MM.1S (cell line): Measurements from ENCODE around the gene HERPUD2.

ENCODE experiments used
- EZH2 ChIP-seq: fragments of 300-600 bp; sonication (generic); optimal IDR thresholded peaks from 2 replicates; pipeline ENCODE3; 2017; ENCODE audit warnings: low read depth, mild to moderate bottlenecking, antibody characterized with exemption, low read length, mixed read lengths
- EZH2phosphoT487 ChIP-seq: fragments of 300-600 bp; sonication (generic); IDR thresholded peaks from 2 replicates; pipeline ENCODE4 v1.6.1; 2018; ENCODE audit warnings: antibody characterized with exemption, low read length
- TF ChIP-seq, protein P1 (sequence below): fragments of 300-600 bp; sonication (generic); IDR thresholded peaks from 2 replicates; pipeline ENCODE4 v1.5.1; 2016; ENCODE audit warnings: antibody characterized with exemption, low read length, mixed read lengths

DNA sequence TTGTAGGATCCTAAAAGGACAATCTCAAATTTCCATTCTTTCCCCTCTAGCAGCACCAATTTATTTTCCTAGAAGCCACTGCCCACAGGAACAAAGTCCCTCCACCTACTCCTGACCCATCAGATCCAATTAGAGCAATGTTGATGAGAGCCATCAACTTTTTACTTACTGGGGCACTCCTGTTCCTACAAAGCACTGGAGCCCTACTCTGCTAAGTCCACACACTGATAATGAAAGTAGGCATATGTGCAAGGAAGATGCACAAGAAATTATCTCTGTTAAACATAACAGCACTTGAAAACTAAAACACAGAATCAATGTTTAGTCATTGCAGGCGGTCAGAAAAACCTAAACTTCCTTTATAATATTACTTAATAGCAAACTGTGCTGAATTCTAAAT lies 3.6 kb downstream of the HERPUD2 start:
- TF ChIP-seq EZH2 (no peak), EZH2phosphoT487 (no peak)
- TF ChIP-seq, protein P1, sequence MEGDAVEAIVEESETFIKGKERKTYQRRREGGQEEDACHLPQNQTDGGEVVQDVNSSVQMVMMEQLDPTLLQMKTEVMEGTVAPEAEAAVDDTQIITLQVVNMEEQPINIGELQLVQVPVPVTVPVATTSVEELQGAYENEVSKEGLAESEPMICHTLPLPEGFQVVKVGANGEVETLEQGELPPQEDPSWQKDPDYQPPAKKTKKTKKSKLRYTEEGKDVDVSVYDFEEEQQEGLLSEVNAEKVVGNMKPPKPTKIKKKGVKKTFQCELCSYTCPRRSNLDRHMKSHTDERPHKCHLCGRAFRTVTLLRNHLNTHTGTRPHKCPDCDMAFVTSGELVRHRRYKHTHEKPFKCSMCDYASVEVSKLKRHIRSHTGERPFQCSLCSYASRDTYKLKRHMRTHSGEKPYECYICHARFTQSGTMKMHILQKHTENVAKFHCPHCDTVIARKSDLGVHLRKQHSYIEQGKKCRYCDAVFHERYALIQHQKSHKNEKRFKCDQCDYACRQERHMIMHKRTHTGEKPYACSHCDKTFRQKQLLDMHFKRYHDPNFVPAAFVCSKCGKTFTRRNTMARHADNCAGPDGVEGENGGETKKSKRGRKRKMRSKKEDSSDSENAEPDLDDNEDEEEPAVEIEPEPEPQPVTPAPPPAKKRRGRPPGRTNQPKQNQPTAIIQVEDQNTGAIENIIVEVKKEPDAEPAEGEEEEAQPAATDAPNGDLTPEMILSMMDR, result no peak
